Thyroid gland (tissue), 4 donors: ENCODE data around the gene ATP6V1G3. TPM values are rescaled to one million over a fixed set of nuclear protein-coding genes. Genes with fewer than 3 reads are reported as not detected.

Experiments
- DNase-seq, 2 donors: peaks; one replicate each; pipeline ENCODE4 v3.0.0-alpha.2; 2019
- H3K27ac ChIP-seq, 3 donors: fragments of 200-600 bp; sonication (generic); 1 replicate in 2 of 3; 2 replicates in 1 of 3; pipeline ENCODE4 v1.5.1; 2016 to 2019; ENCODE audit warnings: mild to moderate bottlenecking in 1 of 3, moderate library complexity in 1 of 3
- H3K27me3 ChIP-seq: fragments of 200-600 bp; sonication (generic); one replicate; pipeline ENCODE4 v1.5.1; 2019
- H3K36me3 ChIP-seq, 2 donors: fragments of 200-600 bp; sonication (generic); one replicate each; pipeline ENCODE4 v1.5.1; 2016 to 2019
- H3K4me1 ChIP-seq, 2 donors: fragments of 200-600 bp; sonication (generic); one replicate each; pipeline ENCODE4 v1.5.1; 2017 to 2019
- H3K4me3 ChIP-seq, 3 donors: fragments of 200-600 bp; sonication (generic); replicated peaks in 1 of 3; 1 replicate in 2 of 3; 2 replicates in 1 of 3; pipeline ENCODE4 v1.5.1; 2016; ENCODE audit warnings: mild to moderate bottlenecking in 1 of 3
- H3K9me3 ChIP-seq: fragments of 200-600 bp; sonication (generic); one replicate; pipeline ENCODE4 v1.5.1; 2017
- POLR2A ChIP-seq, 2 donors: fragments of 450-650 bp; IDR thresholded peaks; one replicate each; pipeline ENCODE4 v1.6.1; 2017; ENCODE audit warnings: antibody characterized with exemption in 2 of 2, mild to moderate bottlenecking in 2 of 2, moderate library complexity in 1 of 2
- WGBS, 2 donors: methylation state at CpG; one replicate each; pipeline ENCODE4 v1.1.5; 2017; 5-methylcytosine and 5-hydroxymethylcytosine counted together
- intact Hi-C: fragments of 100-400 bp; cut with DNase I; formaldehyde crosslinking; loops from one replicate; pipeline ENCODE4 v1.15.1; 2023
- total RNA-seq, 4 donors: library from RNA; depleted of rRNA; stranded (reverse); fragments of >200 nt; gene quantifications; one replicate each; pipeline ENCODE4 v1.2.3, GENCODE V29; 2016
- TF ChIP-seq, protein P1 (sequence below), 6 experiments: fragments of 200-600 bp in 3 of 6; fragments of 450-650 bp in 3 of 6; sonication (generic) in 3 of 6; IDR thresholded peaks; one replicate each; pipeline ENCODE4 v1.5.1; 2016 to 2019; ENCODE audit warnings: antibody characterized with exemption in 6 of 6, mild to moderate bottlenecking in 2 of 6, inconsistent platforms in 1 of 6, moderate library complexity in 1 of 6

Gene ATP6V1G3
- total RNA-seq, 4 donors from 2014 or later, result not detected

DNA sequence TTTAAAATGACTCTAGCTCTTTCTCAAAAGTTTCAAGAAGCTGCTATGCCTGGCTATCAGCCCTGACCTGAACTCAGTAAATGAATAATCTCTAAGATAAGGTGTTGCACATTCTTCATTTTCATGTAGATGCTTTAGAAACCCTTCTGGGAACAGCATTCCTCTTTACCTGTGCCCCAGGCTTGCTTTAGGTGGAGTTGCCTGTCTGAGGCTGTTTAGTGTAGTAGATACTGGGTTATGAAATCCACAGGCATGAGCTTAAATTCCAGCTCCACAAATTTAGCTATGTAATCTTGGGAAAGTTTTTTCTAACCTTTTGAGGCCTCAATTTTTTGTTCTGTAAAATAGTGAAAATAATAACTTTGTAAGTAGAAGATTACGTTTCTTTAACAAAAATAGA is 41.6 kb downstream of the ATP6V1G3 start:
- 93 to 95% methylated on average over 1 of the region's 1 CpG for WGBS, 2 donors
- no peaks in the 10 kb centered on the region for H3K36me3 ChIP-seq
- no peak overlapping the region for H3K27ac ChIP-seq
- H3K9me3 ChIP-seq, result no peaks in the 10 kb centered on the region
- intact Hi-C loops, result no loop called here
- H3K27me3 ChIP-seq, result no peaks in the 10 kb centered on the region
- no peak overlapping the region for H3K4me3 ChIP-seq
- no peak for DNase-seq
- H3K4me1 ChIP-seq, result no peaks in the 10 kb centered on the region
- TF ChIP-seq POLR2A (IDR thresholded peaks at IDR 0.05), result no peak
- TF ChIP-seq, protein P1, sequence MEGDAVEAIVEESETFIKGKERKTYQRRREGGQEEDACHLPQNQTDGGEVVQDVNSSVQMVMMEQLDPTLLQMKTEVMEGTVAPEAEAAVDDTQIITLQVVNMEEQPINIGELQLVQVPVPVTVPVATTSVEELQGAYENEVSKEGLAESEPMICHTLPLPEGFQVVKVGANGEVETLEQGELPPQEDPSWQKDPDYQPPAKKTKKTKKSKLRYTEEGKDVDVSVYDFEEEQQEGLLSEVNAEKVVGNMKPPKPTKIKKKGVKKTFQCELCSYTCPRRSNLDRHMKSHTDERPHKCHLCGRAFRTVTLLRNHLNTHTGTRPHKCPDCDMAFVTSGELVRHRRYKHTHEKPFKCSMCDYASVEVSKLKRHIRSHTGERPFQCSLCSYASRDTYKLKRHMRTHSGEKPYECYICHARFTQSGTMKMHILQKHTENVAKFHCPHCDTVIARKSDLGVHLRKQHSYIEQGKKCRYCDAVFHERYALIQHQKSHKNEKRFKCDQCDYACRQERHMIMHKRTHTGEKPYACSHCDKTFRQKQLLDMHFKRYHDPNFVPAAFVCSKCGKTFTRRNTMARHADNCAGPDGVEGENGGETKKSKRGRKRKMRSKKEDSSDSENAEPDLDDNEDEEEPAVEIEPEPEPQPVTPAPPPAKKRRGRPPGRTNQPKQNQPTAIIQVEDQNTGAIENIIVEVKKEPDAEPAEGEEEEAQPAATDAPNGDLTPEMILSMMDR (IDR thresholded peaks at IDR 0.05), result no peak

DNA sequence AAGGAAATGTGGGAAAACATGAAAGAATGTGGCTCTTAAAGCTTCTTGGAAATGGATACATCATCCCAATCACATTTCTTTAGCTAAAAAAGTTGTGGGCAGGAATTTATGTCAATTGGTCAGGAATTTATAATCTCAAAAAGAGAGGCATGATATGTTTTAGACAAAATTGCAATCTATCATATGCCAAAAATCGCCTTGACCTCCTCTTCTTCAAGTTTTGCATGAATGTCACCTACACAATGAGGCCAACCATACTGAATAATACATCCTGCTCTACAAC is 42.4 kb downstream of the ATP6V1G3 start:
- no peaks in the 10 kb centered on the region for H3K4me1 ChIP-seq
- no peak overlapping the region for H3K27ac ChIP-seq
- TF ChIP-seq, protein P1 (IDR thresholded peaks at IDR 0.05), result no peak
- TF ChIP-seq POLR2A (IDR thresholded peaks at IDR 0.05), result no peak
- no peaks in the 10 kb centered on the region for H3K9me3 ChIP-seq
- intact Hi-C loops, result no loop called here
- H3K4me3 ChIP-seq, result no peak overlapping the region
- H3K36me3 ChIP-seq, result no peaks in the 10 kb centered on the region
- no peak for DNase-seq
- 93 to 95% methylated on average over 1 of the region's 1 CpG for WGBS, 2 donors
- H3K27me3 ChIP-seq, result no peaks in the 10 kb centered on the region

DNA sequence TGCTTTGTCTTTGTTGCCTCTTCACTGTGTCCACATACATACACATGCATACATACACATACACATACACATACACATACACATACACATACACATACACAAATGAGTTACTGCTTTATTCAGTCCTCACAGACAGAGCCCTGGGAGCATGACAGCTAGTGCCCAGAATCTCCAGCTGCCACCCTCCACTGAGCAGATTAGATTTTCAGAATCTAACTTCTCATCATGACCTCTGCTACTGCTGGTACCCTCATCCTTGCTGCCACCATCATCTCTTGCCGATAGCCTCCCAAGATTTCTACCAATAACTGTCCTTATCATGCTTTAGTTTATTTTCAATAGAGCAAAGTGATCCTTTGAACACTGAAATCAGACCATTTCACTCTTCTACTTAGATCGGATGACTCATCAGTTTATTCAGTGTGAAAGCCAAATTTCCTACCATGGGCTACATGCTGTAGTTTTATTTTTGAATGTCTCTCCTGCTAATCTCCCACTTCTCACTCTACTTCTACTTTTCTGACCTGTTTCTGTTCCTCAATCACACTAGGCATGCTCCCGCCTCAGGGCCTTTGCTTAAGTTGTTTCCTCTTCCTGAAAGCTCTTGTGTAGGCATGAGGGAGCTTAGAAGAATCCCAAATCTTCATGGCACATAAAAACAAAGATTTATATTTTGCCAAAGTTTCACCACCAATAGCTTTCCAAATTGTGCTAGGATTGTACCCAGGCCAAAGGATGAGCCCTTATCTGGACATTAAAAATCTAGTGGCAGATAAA is 43.0 kb downstream of the ATP6V1G3 start:
- intact Hi-C loops, result no loop called here
- H3K27ac ChIP-seq, result no peak overlapping the region
- no peaks in the 10 kb centered on the region for H3K27me3 ChIP-seq
- no peak for DNase-seq
- H3K4me3 ChIP-seq, result no peak overlapping the region
- H3K36me3 ChIP-seq, result no peaks in the 10 kb centered on the region
- no peaks in the 10 kb centered on the region for H3K9me3 ChIP-seq
- H3K4me1 ChIP-seq, result no peaks in the 10 kb centered on the region
- 84 to 91% methylated on average over 3 of the region's 3 CpGs for WGBS, 2 donors
- TF ChIP-seq, protein P1 (IDR thresholded peaks at IDR 0.05), result no peak
- no peak for TF ChIP-seq POLR2A (IDR thresholded peaks at IDR 0.05)

DNA sequence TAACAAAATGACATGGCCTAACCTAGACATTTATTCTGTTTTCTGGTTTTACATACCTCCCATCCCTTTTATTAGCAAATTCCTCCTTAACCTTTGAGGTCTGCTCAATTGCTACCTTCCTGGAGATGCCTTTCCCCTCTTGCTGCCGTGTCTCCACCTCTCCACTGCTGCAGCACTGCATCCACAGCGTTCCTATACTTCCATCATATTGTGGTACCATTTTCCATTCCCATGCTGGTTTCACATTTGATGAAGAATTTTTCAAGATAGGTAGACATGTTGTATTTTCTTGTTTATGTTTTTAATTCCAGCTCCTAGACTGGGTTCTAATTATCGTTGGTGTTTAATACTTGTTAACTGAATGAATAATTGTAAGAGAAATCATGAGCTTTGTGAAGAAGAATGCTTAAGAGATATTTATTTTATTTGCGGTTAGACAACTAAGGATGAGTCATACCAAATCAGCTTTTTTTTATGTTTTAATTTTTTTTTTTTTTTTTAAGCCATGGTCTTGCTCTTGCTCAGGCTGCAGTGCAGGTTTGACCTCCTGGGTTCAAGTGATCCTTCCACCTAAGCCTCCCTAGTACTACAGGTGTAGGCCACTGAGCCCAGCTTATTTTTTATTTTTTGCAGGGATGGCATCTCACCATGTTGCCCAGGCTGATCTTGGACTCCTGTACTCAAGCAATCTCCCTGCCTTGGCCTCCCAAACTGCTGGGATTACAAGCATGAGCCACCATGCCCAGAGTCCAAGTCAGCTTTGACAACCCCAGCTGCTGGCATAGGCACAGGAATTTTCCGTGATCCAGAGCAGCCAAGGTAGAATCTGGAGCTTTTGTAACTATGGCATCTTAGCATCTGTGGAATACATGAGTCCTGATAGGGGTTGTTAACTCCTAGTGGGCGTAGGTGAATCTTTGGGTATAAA is 44.0 kb downstream of the ATP6V1G3 start:
- Histone ChIP-seq H3K4me3 (no peak overlapping the region), H3K9me3 (no peaks in the 10 kb centered on the region), H3K27me3 (no peaks in the 10 kb centered on the region), H3K36me3 (no peaks in the 10 kb centered on the region), H3K27ac (no peak overlapping the region), H3K4me1 (no peaks in the 10 kb centered on the region)
- TF ChIP-seq, protein P1 (IDR thresholded peaks at IDR 0.05), result no peak
- no peak for TF ChIP-seq POLR2A (IDR thresholded peaks at IDR 0.05)
- no peak for DNase-seq
- intact Hi-C loops, result no loop called here
- 91 to 93% methylated on average over 6 of the region's 6 CpGs for WGBS, 2 donors

DNA sequence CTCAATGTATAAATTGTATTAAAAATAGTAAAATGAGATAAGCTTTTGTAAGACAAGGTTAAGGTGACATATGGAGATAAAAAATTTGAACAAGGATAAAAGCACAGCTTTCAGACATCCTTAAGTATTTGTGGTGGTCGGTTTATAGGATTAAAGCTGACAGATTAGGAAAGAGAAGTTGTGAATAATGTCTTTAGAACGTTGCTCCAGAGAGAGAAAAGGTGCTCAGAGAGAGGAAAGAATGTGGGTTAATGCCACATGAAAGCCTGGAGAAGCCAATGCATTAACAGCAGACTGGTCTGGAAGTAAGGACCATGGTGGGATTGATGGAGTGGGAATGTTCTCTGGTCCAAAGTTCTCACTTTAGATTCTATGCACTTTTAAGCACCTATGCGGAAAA is 44.8 kb downstream of the ATP6V1G3 start:
- intact Hi-C loops, result no loop called here
- Histone ChIP-seq H3K27me3 (no peaks in the 10 kb centered on the region), H3K4me1 (no peaks in the 10 kb centered on the region), H3K36me3 (no peaks in the 10 kb centered on the region), H3K27ac (no peak overlapping the region), H3K4me3 (no peak overlapping the region), H3K9me3 (no peaks in the 10 kb centered on the region)
- TF ChIP-seq, protein P1 (IDR thresholded peaks at IDR 0.05), result no peak
- TF ChIP-seq POLR2A (IDR thresholded peaks at IDR 0.05), result no peak
- 75 to 78% methylated on average over 3 of the region's 3 CpGs for WGBS, 2 donors
- DNase-seq, result no peak
